ENCODE measurements around the gene SLC13A2.

SLC13A2 gene

DNA sequence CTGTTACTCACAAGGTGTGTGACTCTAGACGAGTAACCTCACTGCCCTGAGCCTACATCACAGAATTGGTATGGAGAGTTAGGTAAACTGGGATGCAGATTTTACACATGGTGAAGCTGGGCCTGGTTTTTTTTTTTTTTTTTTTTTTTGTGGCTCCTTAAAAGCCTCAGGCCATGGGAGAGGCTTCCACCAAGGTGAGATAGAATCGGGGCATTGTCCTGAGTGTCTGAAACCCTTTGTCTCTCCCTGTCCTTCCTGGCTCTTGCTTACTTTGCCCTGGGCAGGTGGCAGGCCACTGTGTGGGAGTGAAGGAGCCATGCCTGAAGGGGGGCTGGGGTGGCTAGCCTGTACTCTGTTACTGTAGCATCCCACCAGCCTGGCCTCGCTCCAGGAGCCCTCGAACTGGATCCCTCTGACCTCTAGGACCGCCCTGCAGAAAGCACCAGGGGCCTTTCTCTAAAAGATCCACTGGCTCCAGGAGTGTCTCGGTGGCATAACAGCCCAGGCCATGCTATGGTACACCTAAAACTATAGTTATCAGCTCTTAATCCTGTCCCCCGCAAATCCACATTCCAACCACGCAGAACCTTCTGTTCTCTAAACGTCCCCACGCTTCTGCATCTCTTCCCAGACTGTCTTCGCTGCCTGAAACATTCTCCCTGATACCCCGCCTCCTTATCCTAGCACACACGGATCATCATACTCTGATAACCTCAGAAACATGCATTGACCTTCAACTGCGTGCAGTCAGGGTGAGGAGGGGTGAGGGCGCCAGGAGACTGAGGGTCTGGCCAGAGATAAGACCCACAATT lies 1.7 kb upstream of the SLC13A2 start:
- TF ChIP-seq USF1 (IDR thresholded peaks at IDR 0.05) (no peak), CREB1 (IDR thresholded peaks at IDR 0.05; ENCODE audit: low read depth) (no peak), FOXM1 (IDR thresholded peaks at IDR 0.05; ENCODE audit: borderline replicate concordance, low read depth) (no peak), RAD21 (IDR thresholded peaks at IDR 0.05; ENCODE audit: low read depth) (no peak), NFIC (IDR thresholded peaks at IDR 0.05) (no peak), EP300 (IDR thresholded peaks at IDR 0.05; ENCODE audit: borderline replicate concordance) (no peak), TCF12 (IDR thresholded peaks at IDR 0.05; ENCODE audit: low read depth) (no peak), TAF1 (IDR thresholded peaks at IDR 0.05; ENCODE audit: low read depth) (no peak), EGR1 (IDR thresholded peaks at IDR 0.05) (no peak), YY1 (IDR thresholded peaks at IDR 0.05; ENCODE audit: low read depth) (no peak)

GRCh38 chr17:28472871-28473497 lies 460 bp upstream of the SLC13A2 start:
- no peak for TF ChIP-seq CREB1 (IDR thresholded peaks at IDR 0.05; ENCODE audit: low read depth)

DNA sequence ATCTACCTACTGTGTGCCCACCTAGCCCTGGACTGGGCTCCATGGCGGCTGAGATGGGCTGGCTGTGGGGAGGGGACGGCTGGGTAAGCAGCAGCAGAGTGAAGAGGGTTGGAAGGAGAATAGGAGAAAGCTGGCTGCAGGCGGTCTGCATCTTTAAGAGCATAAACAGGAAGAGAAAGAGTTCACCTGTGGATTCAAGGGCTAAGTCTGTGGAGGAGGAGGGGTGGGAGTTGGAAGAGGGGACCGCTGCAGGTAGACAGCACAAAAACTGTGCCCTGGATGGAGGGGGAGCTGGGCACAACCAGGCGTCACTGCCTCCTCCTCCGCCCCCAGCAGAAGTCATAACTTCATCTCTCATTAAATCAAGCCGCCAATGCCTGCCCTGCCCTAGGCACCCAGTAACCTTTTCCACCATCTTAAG lies 677 bp downstream of the SLC13A2 start:
- TF ChIP-seq FOXM1 (IDR thresholded peaks at IDR 0.05; ENCODE audit: borderline replicate concordance, low read depth) (no peak), YY1 (IDR thresholded peaks at IDR 0.05; ENCODE audit: low read depth) (no peak), REST (IDR thresholded peaks at IDR 0.05; ENCODE audit: low read depth) (no peak), TAF1 (IDR thresholded peaks at IDR 0.05; ENCODE audit: low read depth) (no peak), USF1 (IDR thresholded peaks at IDR 0.05) (no peak), EP300 (IDR thresholded peaks at IDR 0.05; ENCODE audit: borderline replicate concordance) (no peak), ZBTB7A (IDR thresholded peaks at IDR 0.05; ENCODE audit: low read depth) (no peak), CEBPB (IDR thresholded peaks at IDR 0.05) (no peak)
- TF ChIP-seq, protein P1, sequence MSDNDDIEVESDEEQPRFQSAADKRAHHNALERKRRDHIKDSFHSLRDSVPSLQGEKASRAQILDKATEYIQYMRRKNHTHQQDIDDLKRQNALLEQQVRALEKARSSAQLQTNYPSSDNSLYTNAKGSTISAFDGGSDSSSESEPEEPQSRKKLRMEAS (IDR thresholded peaks at IDR 0.05) = no peak

DNA sequence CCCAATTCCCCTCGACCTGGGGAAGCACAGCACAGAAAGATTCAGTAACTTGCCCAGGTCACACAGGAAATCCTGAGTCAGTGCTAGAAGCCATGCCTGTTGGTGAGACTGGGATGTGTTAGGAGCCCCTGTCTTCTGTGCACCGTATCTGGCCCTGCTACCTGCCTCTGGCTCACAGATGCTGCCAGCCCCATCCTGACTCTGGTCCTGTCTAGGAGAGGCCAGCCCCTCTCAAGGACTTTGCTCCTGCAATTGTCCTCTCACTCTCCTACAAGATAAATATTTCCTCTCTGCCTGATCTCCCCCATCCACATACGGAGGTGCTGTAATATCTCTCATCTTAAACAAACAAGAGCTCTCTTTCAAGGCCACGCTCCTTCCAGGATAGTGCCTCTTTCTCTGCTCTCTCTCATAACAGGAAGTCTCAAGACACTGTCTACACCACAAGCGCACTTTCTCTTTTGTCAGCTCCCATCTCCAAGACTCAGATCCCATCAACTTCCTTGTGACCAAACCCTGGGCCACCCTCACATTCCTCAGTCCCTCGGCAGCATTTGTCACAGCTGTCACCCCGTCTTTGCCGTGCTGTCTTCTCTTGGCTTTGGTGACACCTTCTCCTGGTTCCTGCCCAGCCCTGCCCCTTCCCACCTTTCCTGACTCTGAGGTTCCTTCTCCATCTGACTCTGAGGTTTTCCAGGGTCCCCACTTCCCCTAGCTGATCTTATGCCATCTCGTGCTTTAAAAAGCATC lies 1.9 kb downstream of the SLC13A2 start:
- no peak for TF ChIP-seq CEBPB (IDR thresholded peaks at IDR 0.05)
- TF ChIP-seq, protein P1 (IDR thresholded peaks at IDR 0.05) = no peak
- TF ChIP-seq TAF1 (IDR thresholded peaks at IDR 0.05; ENCODE audit: low read depth) = no peak
- no peak for TF ChIP-seq TEAD4 (IDR thresholded peaks at IDR 0.05)
- TF ChIP-seq YY1 (IDR thresholded peaks at IDR 0.05; ENCODE audit: low read depth) = no peak
- TF ChIP-seq EP300 (IDR thresholded peaks at IDR 0.05; ENCODE audit: borderline replicate concordance) = no peak
- TF ChIP-seq ZBTB7A (IDR thresholded peaks at IDR 0.05; ENCODE audit: low read depth) = no peak
- TF ChIP-seq NFIC (IDR thresholded peaks at IDR 0.05) = no peak
- TF ChIP-seq USF1 (IDR thresholded peaks at IDR 0.05) = no peak
- TF ChIP-seq FOXM1 (IDR thresholded peaks at IDR 0.05; ENCODE audit: borderline replicate concordance, low read depth) = no peak
- no peak for TF ChIP-seq TCF12 (IDR thresholded peaks at IDR 0.05; ENCODE audit: low read depth)
- TF ChIP-seq EGR1 (IDR thresholded peaks at IDR 0.05) = no peak
- TF ChIP-seq REST (IDR thresholded peaks at IDR 0.05; ENCODE audit: low read depth) = no peak
- TF ChIP-seq CREB1 (IDR thresholded peaks at IDR 0.05; ENCODE audit: low read depth) = no peak
- TF ChIP-seq RAD21 (IDR thresholded peaks at IDR 0.05; ENCODE audit: low read depth) = no peak
